Gastroesophageal sphincter (tissue), 4 donors: ENCODE data around the gene SRPK2. TPM values are rescaled to one million over a fixed set of nuclear protein-coding genes. Genes with fewer than 3 reads are reported as not detected.
"Not testable (repeated sequence)": the region's sequence is repeated elsewhere in the genome, so short reads cannot be mapped to it uniquely, and the experiment has no call there.

Experiments used
- ATAC-seq: fragments of 150-250 bp; one replicate; pipeline ENCODE4 v1.9.1; 2016; ENCODE audit warnings: mild to moderate bottlenecking, moderate library complexity
- H3K27ac ChIP-seq, 4 donors: fragments of 200-600 bp; sonication (generic) in 3 of 4; 1 replicate in 3 of 4; 2 replicates in 1 of 4; pipeline ENCODE4 v1.5.1; 2016 to 2019
- H3K27me3 ChIP-seq: fragments of 200-600 bp; sonication (generic); one replicate; pipeline ENCODE4 v1.5.1; 2019
- H3K36me3 ChIP-seq, 2 donors: fragments of 200-600 bp; sonication (generic); one replicate each; pipeline ENCODE4 v1.5.1; 2019; ENCODE audit warnings: control low read depth in 1 of 2
- H3K4me1 ChIP-seq, 3 donors: fragments of 200-600 bp; sonication (generic); 1 replicate in 2 of 3; 2 replicates in 1 of 3; pipeline ENCODE4 v1.5.1; 2016 to 2019; ENCODE audit warnings: control low read depth in 2 of 3
- H3K4me3 ChIP-seq, 2 donors: fragments of 200-600 bp; sonication (generic); one replicate each; pipeline ENCODE4 v1.5.1; 2019; ENCODE audit warnings: mild to moderate bottlenecking in 1 of 2, moderate library complexity in 1 of 2
- H3K9me3 ChIP-seq, 3 donors: fragments of 200-600 bp; sonication (generic); one replicate each; pipeline ENCODE4 v1.5.1; 2017 to 2019; ENCODE audit warnings: control low read depth in 2 of 3
- CTCF ChIP-seq, 4 experiments: fragments of 200-600 bp in 2 of 4; fragments of 450-650 bp in 2 of 4; sonication (generic) in 1 of 4; IDR thresholded peaks; one replicate each; pipeline ENCODE4 v1.5.1; 2017 to 2019; ENCODE audit warnings: antibody characterized with exemption in 4 of 4, mild to moderate bottlenecking in 2 of 4, moderate library complexity in 2 of 4
- EP300 ChIP-seq: sonication (generic); formaldehyde crosslinking; IDR thresholded peaks from one replicate; pipeline ENCODE4 v1.6.1; 2017; ENCODE audit warnings: antibody characterized with exemption, mild to moderate bottlenecking
- POLR2A ChIP-seq, 2 donors: fragments of 450-650 bp; IDR thresholded peaks; one replicate each; pipeline ENCODE4 v1.6.1; 2017; ENCODE audit warnings: antibody characterized with exemption in 2 of 2, mild to moderate bottlenecking in 2 of 2, moderate library complexity in 1 of 2
- POLR2AphosphoS5 ChIP-seq: sonication (generic); formaldehyde crosslinking; IDR thresholded peaks from one replicate; pipeline ENCODE4 v1.6.1; 2017; ENCODE audit warnings: antibody characterized with exemption
- WGBS, 2 donors: methylation state at CpG; one replicate each; pipeline ENCODE4 v1.1.5; 2018; ENCODE audit warnings: low coverage in 1 of 2; 5-methylcytosine and 5-hydroxymethylcytosine counted together
- total RNA-seq, 4 donors: library from RNA; depleted of rRNA; stranded (reverse); fragments of >200 nt; gene quantifications; one replicate each; pipeline ENCODE4 v1.1.0, GENCODE V29; 2016

The SRPK2 gene
- total RNA-seq, 4 donors from 2014 or later = 41.7 to 47.9 (median 43.8) TPM

- Histone ChIP-seq H3K27me3 (no peaks in the 10 kb centered on the region), H3K4me3 (no peak overlapping the region), H3K9me3 (no peaks in the 10 kb centered on the region), H3K27ac (no peak overlapping the region), H3K36me3 (no peaks in the 10 kb centered on the region), H3K4me1 (peaks cover 0 to 52% (median 5%) of the 10 kb centered on the region in 3 donors)
- no peak for ATAC-seq
- 50 to 63% methylated on average over 2 to 3 of the region's 5 CpGs for WGBS, 2 donors
- TF ChIP-seq EP300 (no peak), CTCF (IDR thresholded peaks at IDR 0.05) (no peak)
Measured at GRCh38 chr7:105238198-105238765, 150.4 kb downstream of the SRPK2 start.

GRCh38 chr7:105234886-105235285, 153.8 kb downstream of the SRPK2 start:
- TF ChIP-seq EP300 = no peak
- TF ChIP-seq POLR2AphosphoS5 = no peak
- no peak for TF ChIP-seq POLR2A (IDR thresholded peaks at IDR 0.05)
- TF ChIP-seq CTCF (IDR thresholded peaks at IDR 0.05) = no peak
- no peaks in the 10 kb centered on the region for H3K9me3 ChIP-seq
- H3K4me3 ChIP-seq = no peak overlapping the region
- no peak for ATAC-seq
- H3K27ac ChIP-seq = no peak overlapping the region
- WGBS, 2 donors = 68 to 79% methylated on average over 4 of the region's 4 CpGs
- peaks cover 0 to 33% (median 5%) of the 10 kb centered on the region in 3 donors for H3K4me1 ChIP-seq
- no peaks in the 10 kb centered on the region for H3K36me3 ChIP-seq
- H3K27me3 ChIP-seq = no peaks in the 10 kb centered on the region

- not testable (repeated sequence) for ATAC-seq, H3K27me3 ChIP-seq, H3K27ac ChIP-seq, H3K4me3 ChIP-seq, H3K36me3 ChIP-seq, H3K9me3 ChIP-seq
- peaks cover 0 to 16% (median 5%) of the 10 kb centered on the region in 3 donors for H3K4me1 ChIP-seq
- 96% methylated on average over 6 of the region's 6 CpGs; no CpG with 5 or more reads in 1 of the 2 donors for WGBS, 2 donors
Measured at GRCh38 chr7:105232829-105233291, 155.9 kb downstream of the SRPK2 start.

GRCh38 chr7:105230486-105230885, 158.2 kb downstream of the SRPK2 start:
- TF ChIP-seq CTCF (IDR thresholded peaks at IDR 0.05) = no peak
- TF ChIP-seq POLR2AphosphoS5 = no peak
- TF ChIP-seq POLR2A (IDR thresholded peaks at IDR 0.05) = no peak
- TF ChIP-seq EP300 = no peak
- H3K4me1 ChIP-seq = peaks cover 0 to 4% (median 0%) of the 10 kb centered on the region in 3 donors
- no peak overlapping the region for H3K27ac ChIP-seq
- WGBS, 2 donors = 70 to 73% methylated on average over 2 to 3 of the region's 3 CpGs
- no peak for ATAC-seq
- no peak overlapping the region for H3K4me3 ChIP-seq
- H3K27me3 ChIP-seq = no peaks in the 10 kb centered on the region
- no peaks in the 10 kb centered on the region for H3K9me3 ChIP-seq
- no peaks in the 10 kb centered on the region for H3K36me3 ChIP-seq

GRCh38 chr7:105229641-105230040, 159.1 kb downstream of the SRPK2 start:
- no peaks in the 10 kb centered on the region for H3K27me3 ChIP-seq
- H3K27ac ChIP-seq = no peak overlapping the region
- ATAC-seq = no peak
- H3K4me3 ChIP-seq = no peak overlapping the region
- peaks cover 0 to 13% (median 0%) of the 10 kb centered on the region in 3 donors for H3K4me1 ChIP-seq
- TF ChIP-seq POLR2AphosphoS5 (no peak), CTCF (IDR thresholded peaks at IDR 0.05) (no peak), EP300 (no peak)
- H3K36me3 ChIP-seq = no peaks in the 10 kb centered on the region
- WGBS, 2 donors = 55 to 60% methylated on average over 5 of the region's 5 CpGs
- H3K9me3 ChIP-seq = no peaks in the 10 kb centered on the region
